Ovary (tissue), 3 donors: ENCODE data around the gene AFF4.

Source experiments
- CTCF ChIP-seq, 3 donors: fragments of 450-650 bp in 2 of 3; fragments of 200-600 bp in 1 of 3; IDR thresholded peaks; one replicate each; pipeline versions ENCODE4 v1.5.1 to v1.8.0; 2016 to 2022; ENCODE audit warnings: antibody characterized with exemption in 3 of 3, mild to moderate bottlenecking in 1 of 3
- EP300 ChIP-seq: sonication (generic); formaldehyde crosslinking; IDR thresholded peaks from one replicate; pipeline ENCODE4 v1.6.1; 2017; ENCODE audit warnings: antibody characterized with exemption
- POLR2A ChIP-seq: fragments of 450-650 bp; IDR thresholded peaks from one replicate; pipeline ENCODE4 v1.6.1; 2017; ENCODE audit warnings: antibody characterized with exemption, mild to moderate bottlenecking, moderate library complexity
- donor health status: DM: no; HTN: no; CAD: no.

DNA sequence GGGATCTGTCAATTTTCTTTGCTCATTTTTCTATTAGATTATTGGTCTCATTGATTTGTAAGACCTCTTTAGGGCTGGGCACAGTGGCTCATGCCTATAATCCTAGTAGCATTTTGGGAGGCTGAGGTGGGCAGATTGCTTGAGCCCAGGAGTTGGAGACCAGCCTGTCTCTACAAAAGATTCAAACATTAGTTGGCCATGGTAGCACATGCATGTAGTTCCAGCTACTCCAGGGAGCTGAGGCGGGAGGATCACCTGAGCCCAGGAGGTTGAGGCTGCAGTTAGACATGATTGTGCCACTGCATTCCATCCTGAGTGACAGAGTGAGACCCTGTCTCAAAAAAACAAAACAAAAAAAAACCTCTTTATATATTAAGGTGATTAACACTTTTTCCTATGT is 126.6 kb downstream of the AFF4 start:
- TF ChIP-seq POLR2A (no peak), CTCF (IDR thresholded peaks at IDR 0.05) (no peak), EP300 (no peak)
